ENCODE measurements around the gene SEZ6L2.
"Not testable (repeated sequence)": the region's sequence is repeated elsewhere in the genome, so short reads cannot be mapped to it uniquely, and the experiment has no call there.

The SEZ6L2 gene

DNA sequence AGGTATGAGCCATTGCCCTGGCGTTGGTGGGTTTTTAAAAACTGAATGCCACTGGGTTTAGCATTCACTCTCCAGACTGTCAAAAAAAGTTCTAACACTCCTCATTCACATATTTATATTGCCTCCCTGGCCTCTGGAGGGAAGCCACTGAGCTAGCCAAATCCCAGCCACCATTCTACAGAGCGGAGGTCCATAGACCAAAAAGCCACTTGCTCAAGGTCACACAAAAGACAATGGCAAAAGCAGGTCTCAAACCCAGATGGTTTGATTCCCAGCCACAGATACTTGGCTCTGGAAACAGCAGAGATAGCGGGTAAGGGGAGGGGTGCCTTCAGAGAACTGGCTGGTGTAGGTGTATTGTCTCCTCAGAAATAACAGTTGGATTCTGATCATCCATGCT lies 18.3 kb downstream of the SEZ6L2 start:
- no peak for DNase-seq

DNA sequence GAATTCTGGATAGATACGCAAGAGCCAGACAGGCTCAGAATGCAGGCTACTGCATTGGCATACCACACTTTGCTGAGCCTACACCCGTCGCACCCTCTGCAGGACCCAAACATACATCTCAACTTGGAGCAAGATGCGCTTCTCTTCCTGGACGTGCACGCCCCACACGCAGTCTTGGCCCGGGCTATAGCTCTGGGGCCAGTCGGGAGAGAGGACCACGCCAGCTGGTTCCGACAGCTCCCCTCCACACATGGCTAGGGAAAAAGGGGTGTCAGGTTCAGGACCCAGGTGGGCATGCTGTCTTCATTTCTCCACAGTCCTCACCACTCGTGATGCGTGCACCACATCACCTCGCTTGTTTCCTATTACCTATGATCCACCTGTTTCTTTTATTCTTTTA lies 21.2 kb downstream of the SEZ6L2 start:
- DNase-seq, result no peak

DNA sequence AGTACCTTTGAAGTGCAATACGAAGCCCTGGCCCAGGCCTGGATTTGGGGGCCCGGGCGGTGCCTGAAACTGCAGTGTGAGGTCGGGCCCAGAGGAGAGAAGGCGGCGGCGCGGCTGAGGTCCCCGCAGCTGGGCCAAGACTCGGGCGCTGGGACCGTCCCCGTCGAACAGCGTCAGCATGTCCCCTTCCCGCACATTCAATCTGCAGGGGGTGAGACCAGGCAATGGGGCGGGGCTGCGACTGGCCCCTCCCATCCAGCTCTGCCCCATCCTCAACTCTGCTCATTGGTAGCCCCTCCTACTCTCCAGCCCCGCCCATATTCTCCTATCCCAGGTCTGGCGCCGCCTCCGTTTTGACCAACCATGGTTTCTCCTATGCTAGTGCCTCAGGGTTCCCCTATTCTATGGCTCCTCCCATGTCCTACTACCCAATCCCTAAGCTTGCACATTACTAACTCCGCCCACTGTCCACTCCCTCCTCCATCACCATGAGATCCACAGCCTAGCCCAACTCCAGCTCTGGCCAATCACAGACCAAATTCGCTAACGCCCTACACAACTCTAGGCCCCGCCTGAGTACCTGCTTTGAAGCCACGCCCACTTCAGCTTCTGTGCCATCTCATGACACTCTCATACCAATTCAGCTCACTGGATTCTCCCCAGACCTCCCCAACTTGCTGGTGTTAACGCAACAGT lies 21.9 kb downstream of the SEZ6L2 start:
- peak; percentile 31 to 40 for DNase-seq

DNA sequence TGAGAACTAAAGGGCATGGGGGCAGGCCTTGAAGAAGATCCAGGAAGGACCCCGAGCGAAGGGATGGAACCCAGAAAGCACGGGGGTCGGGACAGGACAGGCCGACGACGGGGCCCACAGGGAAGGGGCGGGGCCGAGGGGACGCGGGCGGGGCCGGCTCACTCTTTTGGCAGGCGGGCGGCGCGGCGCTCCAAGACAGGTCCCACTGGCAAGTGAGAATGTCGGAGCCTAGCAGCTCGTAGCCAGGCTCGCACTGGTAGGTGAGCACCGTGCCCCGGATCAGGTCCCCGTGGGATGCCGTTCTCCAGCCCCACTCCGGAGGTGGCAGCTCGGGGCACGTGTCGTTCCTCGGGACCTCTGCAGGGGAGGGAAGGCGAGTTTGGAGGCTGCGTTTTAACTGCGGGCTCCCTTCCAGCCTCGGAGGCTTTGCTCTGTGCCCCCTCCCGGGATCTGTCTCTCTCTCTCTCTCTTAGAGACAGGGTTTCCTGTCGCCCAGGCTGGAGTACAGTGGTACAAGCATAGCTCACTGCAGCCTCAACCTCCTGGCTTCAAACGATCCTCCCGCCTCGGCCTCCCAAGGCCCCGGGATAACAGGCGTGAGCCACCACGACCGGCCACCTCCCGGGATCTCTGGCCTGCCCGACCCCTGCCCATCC lies 22.6 kb downstream of the SEZ6L2 start:
- DNase-seq, result peak; percentile 26 to 49

DNA sequence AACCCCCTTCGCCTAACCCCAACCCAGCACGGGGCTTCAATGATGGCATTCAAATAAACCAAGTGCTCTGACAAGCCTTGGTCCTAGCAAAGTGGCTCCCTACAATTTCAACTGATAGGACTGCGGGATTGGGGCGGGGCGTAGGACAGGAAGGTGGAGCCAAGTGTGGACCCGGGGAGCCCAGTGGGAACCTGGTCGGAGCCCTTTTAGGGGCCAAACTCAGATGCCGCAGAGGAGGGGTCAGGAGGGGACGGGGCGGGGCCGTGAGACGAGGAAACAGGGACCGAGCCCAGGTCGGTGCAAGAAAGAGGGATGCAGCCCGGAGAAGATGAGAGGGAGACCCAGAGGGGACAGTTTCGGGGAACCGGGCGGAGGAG lies 23.1 kb downstream of the SEZ6L2 start:
- DNase-seq, result no peak

DNA sequence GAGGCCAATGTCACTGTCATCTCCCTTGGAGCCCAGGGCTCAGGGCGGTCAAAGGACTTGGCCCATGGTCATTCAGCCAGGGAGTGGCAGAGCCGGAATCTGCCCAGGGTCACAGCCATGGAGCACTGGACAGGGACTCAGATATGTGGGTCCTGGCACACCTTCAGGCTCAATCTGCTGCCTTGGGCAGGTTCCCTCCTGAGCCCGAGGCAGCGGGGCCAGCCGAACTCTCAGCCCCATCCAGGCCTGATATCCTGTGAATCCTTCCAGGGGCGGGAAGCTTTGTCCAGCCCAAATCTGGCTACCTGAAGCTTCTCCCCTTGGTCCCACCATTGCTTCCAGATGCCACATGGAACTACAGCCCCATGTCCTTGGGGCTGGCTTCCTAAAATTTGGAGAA lies 24.1 kb downstream of the SEZ6L2 start:
- no peak for DNase-seq

DNA sequence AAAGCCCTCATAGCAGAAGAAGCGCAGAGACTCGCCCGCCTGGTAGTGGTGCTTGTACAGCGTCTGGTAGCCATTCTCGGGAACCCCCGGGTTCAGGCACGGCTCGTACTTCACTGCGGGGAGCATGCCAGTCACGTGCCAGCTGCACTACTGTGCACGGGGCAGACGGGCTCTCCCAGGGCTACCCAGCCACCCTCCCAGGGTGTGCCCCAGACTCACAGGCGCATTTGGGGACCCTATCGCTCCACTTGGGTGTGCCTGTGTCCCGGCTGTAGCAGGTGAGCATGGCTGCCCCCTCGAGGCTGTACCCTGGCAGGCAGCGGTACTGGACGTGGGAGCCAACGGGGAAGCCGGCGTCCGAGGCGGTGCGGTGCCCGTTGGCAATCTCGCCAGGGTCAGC lies 26.0 kb downstream of the SEZ6L2 start:
- DNase-seq, result no peak

DNA sequence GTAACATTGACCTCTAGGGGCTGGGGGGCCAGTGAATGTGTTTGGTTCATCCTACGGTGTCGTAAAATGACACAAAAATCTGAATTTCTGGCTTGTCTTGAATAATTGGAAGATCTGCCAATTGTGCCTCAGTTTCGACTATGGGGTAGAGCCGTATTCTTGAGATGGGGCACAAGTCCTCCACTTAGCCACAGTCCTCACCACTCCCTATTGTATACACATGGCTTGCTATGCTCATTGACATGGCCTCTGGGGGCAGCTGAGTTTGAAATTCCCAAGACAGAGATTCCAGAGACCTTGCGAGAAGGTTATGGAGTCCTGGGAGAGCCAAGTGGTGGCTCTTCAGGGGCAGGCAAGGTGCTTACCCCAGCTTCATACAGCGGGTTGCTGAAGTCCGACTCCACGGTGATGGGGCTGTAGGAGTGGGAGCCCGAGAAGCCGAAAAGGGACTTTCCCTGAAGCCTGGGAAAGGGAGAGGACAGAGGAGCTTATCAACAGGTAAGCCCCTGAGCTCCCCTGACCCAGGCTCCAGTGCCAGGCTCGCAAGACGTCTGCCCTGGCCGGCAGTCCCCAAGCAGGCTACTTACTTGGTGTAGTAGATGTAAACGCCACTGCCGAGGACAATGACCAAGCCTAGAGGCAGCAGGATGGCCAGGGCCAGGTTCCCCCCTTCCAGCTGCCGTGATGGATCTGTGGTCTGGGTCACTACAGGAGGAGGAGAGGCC lies 27.4 kb downstream of the SEZ6L2 start:
- DNase-seq, result no peak

DNA sequence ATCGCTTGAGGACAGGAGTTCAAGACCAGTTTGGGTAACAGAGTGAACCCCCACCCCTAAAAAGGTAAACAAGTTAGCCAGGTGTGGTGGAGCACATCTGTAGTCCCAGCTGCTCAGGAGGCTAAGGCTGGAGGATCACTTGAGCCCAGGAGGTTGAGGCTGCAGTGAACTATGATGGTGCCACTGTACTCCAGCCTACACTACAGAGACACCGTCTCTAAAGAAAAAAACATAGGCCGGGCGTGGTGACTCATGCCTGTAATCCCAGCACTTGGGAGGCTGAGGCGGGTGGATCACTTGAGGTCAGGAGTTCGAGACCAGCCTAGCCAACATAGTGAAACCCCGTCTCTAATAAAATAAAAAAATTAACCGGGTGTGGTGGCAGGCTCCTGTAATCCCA lies 30.3 kb downstream of the SEZ6L2 start:
- DNase-seq, result not testable (repeated sequence)

DNA sequence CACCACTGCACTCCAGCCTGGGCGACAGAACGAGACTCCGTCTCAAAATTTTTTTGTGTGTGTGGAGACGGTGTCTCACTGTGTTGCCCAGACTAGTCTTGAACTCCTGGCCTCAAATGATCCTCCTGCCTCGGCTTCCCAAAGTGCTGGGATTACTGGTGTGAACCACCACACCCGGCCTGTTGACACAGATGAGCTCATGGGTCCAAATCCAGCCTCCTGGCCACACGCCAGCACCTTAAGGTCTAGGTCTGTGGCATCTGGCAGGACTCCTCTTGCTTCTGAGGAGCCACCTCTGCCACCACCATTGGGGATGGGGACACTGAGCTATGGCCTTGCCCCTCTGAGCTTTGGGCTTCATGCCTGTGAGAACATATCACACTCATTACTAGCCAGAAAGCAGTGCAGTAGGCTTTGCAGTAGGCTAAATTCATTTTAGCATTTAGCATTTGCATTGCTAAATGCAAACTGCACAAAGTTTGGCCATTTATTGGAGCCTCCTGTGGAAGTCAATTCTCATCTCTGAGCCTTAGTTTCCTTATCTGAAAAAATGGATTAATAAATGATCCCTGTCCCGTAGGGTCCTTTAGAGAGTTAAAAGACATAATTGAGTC lies 30.8 kb downstream of the SEZ6L2 start:
- DNase-seq, result no peak

DNA sequence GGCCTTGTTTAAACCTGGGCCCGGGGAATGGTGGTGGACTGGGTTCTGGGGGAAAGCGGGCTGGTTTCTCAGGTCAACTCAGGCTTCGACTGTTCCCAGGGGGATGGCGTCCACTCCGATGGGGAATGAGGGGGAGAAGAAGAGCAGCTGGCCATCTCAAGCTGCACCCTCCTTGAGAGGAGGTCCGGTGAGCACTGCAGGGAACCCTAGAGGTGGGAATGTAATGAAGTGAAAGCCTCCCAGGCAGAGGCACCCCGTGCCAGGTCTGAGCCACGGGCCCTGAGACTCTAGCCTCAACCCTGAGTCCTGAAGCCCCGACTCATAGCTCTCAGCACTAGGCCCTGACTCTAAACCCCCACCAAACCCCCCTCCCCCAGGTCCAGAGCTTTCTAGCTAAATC lies 35.1 kb downstream of the SEZ6L2 start:
- no peak for DNase-seq

DNA sequence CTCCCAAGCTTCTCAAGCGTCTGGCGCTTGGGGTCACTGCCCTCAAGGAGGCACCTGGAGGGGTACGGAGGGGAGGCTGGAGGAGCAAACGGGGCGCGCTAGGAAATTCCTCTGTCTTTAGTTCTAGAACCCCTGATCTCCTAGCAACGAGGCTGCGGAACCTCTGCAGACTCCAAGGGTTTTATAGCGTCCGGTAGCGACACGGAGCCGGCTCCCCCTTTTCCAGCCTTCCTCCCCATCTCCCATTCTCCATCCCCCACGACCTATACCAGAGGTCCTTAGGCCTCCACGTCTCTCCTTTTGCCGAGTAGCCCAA lies 35.7 kb downstream of the SEZ6L2 start:
- no peak for DNase-seq

DNA sequence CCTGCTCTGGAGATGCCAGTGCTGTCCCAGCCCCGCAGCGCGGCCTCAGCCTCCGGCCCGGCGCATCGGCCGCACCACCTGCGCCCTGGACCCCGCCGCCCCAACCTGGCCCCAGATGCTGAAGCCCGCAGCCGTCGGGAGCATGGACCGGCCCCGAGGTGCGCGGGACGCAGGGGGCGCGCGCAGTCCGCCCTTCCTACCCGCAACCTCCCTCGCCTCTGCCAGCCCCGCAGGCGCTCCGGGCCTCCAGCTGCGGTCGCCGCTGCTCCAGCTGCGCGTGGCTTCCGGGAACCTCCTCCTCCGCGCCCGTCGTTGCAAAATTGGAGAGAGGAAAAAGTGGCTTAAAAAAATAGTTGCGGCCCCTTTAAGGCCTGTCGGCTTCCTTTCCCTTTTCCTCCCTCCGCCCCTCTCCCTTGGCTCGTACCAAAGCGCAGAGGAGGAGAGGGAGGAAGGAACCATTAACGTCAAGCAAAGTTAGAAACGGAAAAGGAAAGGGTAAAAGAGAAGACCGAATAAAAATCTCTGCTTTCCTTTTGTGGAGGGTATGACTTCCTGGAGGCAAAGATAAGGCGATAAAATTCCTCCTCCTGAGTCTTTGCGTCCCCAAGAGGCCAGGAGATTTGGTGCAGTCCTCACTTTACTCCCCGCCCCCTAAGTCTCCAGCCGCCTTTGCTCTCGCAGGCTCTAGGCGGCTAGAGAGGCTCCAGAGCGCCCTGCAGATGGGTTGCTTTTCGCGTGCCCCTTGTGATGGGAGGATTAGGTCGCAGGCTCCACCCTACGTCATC lies 36.3 kb downstream of the SEZ6L2 start, which contains the start of gene CDIPT:
Gene CDIPT, minus strand, starts transcription at position 343 of the 785 bp plus-strand sequence. CDS start 369 bp downstream, outside the sequence.
- DNase-seq, result peak; percentile 88 to 92

DNA sequence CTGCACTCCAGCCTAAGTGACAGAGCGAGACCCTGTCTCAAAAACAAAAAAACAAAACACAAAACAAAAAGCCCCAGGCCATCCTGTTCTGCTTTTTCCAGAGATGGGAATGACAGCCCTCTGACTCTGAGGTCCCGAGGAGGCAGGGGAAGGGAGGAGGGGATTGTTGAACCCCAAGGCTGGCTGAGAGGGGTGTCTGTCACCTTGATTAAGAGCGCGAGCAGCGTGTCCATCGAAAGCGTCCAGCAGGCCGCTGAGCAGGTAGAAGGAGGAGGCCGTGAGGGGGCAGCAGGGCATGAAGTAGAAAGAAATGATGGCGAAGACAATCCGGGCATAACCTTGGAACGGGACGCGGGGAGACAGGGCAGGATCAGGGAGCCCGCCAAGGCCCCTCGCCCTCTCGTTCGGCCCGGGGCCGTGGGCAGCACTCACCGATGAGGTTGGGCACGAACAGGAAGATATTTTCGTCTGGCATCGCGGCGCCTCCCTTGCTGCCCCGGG lies 36.9 kb downstream of the SEZ6L2 start:
- no peak for DNase-seq

DNA sequence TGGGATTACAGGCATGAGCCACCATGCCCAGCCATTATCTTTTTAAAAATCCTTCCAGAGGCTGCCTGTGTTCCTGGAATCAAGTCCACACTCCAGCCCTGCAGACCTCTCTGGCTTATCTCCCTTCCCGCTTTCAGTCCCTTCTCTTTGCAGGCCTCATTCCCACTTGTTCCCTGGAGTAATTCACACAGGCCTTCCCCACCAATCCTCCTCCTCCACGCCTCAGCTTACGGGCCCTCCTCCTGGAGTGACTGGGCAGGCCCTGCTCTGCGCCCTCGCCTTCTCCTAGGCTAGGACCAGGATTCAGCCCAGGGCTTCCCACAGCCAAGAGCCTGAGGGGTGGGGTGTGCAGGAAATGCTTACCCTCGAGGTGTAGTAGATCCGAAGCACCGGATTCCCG lies 39.1 kb downstream of the SEZ6L2 start:
- no peak for DNase-seq

DNA sequence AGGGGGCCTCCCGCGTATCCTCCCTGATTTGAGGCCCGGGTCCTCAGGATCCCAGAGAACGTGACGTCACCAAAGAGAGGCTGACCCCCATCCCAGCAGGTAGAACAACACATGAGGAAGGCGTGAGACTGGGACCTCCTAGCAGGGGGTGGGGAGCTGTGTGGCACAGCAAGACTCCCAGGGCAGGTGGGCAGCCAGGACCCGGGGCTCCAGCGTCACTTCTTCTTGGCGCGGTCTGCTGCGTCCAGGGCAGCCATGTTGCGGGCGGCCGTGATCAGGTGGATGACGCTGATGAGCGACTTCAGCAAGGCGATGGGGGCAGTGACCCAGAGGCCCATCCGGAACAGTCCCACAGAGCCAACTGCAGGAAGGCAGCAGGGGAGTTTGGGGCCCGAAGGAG lies 40.4 kb downstream of the SEZ6L2 start:
- DNase-seq, result no peak

DNA sequence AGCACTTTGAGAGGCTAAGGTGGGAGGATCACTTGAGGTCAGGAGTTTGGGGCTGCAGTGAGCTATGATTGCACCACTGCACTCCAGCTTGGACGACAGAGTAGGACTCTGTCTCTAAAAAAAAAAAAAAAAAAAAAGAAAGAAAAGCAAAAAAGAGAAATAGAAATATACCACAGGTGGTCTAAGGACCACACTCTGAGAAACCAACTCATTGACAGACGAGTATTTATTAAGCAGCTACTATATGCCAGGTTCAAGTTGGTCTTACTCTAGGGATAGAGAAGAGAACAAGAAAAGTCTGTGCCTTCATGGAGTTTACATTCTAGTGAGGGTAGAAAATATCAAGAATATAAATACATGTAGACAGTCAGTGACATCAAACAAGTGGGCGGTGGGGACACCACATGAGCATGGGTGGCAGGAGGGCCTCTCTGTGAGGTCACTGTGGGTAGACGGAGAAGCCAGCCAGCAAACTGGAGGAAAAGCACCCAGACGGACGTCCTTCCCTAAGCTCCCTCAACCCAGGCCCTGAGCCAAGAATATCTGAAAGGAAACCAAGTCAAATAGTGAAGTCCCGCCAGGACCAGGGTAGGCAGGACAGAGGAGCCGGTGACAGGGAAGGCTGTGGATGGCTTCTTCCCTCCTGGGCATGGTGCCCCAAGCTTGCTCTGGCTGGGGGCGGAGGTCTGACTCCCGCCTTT lies 41.1 kb downstream of the SEZ6L2 start:
- no peak for DNase-seq

DNA sequence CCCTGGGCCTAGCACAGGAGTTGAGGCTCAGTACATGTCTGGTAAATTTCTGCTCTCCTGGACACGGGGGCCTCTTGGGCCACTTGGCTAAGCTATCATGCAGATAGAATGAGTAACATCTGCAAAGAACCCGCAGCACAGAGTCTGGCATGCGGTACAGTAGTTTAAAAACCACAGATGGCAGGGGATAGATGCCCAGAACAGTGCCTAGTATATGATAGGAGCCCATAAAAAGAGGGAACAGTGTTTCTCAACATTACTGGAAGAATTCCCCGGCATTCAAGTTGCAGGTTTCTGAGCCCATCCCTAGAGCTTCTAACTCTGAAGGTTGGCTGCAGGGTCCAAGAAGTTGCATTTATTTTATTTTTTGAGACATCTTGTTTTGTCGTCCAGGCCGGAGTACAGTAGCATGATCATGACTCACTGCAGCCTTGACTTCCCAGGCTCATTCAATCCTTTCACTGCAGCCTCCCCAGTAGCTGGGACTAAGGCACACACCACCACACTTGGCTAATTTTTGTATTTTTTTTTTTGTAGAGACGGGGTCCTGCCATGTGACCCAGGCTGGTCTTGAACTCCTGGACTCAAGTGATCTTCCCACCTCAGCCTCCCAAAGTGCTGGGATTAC lies 42.1 kb downstream of the SEZ6L2 start:
- DNase-seq, result no peak

DNA sequence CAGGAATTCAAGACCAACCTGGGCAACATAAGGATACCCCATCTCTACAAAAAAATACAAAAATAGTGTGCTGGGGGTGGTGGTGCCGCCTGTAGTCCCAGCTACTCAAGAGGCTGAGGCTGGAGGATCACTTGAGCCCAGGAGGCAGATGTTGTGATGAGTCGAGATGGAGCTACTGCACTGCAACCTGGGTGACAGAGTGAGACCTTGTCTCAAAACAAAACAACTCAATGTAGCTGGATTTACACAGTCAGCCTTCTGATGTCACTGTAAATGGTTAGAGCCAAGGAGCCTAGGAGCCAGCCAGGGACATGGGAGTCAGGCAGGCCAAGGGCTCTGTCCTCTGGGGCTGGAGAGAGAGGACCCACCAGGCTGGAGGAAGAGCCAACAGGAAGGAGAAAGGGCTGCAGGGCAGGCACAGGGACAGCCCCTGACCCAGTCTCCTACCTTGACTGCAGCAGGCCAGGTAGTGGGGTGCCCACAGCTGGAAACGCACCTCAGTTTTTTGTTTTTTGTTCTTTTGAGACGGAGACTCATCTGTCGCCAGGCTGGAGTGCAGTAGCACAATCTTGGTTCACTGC lies 44.7 kb downstream of the SEZ6L2 start:
- no peak for DNase-seq

DNA sequence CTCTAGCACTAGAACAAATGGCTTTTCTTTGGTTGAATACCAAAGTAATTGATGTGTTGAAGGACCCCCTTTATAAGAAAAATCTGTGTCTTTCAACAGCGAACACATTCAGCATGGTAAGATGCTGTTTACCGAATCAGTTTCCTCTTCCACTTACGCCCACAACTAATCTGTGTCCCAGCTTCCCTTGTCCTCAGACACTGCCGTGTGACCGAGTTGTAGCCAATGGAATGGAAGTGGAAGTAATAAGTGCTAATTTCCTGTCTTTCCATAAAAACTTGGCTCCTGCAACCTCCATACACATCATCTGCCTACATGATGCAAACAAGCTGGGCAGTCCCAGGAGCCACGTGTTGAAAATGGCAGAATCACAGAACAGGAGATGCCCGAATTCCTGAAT lies 46.7 kb downstream of the SEZ6L2 start:
- no peak for DNase-seq

DNA sequence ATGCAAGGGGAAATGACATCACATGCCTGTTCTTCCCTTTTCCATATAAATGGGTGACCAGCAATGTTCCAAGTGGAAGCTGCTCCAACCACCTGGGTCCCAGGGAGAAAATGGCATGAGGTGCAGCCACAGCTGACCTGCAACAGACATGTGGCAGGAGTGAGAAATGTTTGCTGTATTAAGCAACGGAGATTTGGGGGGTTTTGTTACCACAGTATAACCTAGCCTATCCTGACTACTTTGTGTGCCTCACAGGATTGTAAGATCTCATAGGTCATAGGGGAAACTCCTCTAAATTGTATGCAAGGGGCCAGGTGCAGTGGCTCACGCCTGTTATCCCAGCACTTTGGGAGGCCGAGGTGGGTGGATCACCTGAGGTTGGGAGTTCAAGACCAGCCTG lies 48.4 kb downstream of the SEZ6L2 start:
- DNase-seq, result no peak
